ENCODE data around the gene POU2F3. TPM values are rescaled to one million over a fixed set of nuclear protein-coding genes. Genes with fewer than 3 reads are reported as not detected.
A peak's percentile ranks its signal among the peaks of the same experiment; 100 is the strongest.

Gene POU2F3
- total RNA-seq, 1 experiment from 2014 or later: not detected

DNA sequence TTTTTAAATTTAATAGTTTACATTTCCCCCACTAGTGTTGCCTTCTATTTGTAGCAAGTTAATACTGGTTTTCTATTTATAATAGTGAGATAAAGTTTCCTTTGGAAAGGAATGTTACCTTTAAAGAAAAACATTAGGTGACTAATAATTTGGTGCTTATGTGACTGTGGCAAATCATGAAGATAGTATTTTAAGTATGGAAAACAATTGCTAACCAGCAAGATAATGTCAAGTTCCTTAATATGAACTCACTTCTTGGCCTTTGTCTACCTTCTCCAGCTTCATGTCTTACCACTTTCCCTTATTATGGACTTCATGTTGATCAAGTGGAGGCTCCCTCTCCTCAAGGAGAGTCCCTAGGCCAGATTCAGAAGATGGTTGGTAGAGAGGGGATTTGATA, 123.5 kb downstream of the POU2F3 start:
- H3K27me3 ChIP-seq (ENCODE audit: control insufficient read depth, insufficient read depth, low read length): no peaks in the 10 kb centered on the region
- no peak overlapping the region for H3K4me3 ChIP-seq (ENCODE audit: low read depth in 2 of 2, low read length in 2 of 2)
- BruUV-seq (replicated peaks): no TSS peak
- no peak overlapping the region for H3K27ac ChIP-seq (ENCODE audit: low read length)
- in situ Hi-C loops (cut with HindIII; ENCODE audit: low pct_unique_long_range_greater_than_20kb, low sequenced_read_pairs) (no loop called here), intact Hi-C loops (cut with micrococcal nuclease; ENCODE audit: unreplicated experiment) (no loop called here)
- TF ChIP-seq, protein P1, sequence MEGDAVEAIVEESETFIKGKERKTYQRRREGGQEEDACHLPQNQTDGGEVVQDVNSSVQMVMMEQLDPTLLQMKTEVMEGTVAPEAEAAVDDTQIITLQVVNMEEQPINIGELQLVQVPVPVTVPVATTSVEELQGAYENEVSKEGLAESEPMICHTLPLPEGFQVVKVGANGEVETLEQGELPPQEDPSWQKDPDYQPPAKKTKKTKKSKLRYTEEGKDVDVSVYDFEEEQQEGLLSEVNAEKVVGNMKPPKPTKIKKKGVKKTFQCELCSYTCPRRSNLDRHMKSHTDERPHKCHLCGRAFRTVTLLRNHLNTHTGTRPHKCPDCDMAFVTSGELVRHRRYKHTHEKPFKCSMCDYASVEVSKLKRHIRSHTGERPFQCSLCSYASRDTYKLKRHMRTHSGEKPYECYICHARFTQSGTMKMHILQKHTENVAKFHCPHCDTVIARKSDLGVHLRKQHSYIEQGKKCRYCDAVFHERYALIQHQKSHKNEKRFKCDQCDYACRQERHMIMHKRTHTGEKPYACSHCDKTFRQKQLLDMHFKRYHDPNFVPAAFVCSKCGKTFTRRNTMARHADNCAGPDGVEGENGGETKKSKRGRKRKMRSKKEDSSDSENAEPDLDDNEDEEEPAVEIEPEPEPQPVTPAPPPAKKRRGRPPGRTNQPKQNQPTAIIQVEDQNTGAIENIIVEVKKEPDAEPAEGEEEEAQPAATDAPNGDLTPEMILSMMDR (IDR thresholded peaks at IDR 0.05): no peak
- TF ChIP-seq, protein P2, sequence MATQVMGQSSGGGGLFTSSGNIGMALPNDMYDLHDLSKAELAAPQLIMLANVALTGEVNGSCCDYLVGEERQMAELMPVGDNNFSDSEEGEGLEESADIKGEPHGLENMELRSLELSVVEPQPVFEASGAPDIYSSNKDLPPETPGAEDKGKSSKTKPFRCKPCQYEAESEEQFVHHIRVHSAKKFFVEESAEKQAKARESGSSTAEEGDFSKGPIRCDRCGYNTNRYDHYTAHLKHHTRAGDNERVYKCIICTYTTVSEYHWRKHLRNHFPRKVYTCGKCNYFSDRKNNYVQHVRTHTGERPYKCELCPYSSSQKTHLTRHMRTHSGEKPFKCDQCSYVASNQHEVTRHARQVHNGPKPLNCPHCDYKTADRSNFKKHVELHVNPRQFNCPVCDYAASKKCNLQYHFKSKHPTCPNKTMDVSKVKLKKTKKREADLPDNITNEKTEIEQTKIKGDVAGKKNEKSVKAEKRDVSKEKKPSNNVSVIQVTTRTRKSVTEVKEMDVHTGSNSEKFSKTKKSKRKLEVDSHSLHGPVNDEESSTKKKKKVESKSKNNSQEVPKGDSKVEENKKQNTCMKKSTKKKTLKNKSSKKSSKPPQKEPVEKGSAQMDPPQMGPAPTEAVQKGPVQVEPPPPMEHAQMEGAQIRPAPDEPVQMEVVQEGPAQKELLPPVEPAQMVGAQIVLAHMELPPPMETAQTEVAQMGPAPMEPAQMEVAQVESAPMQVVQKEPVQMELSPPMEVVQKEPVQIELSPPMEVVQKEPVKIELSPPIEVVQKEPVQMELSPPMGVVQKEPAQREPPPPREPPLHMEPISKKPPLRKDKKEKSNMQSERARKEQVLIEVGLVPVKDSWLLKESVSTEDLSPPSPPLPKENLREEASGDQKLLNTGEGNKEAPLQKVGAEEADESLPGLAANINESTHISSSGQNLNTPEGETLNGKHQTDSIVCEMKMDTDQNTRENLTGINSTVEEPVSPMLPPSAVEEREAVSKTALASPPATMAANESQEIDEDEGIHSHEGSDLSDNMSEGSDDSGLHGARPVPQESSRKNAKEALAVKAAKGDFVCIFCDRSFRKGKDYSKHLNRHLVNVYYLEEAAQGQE (IDR thresholded peaks at IDR 0.05; ENCODE audit: insufficient read depth in 1 of 2, low read depth in 2 of 2, low read length in 1 of 2): no peak
- TF ChIP-seq SIN3A (IDR thresholded peaks at IDR 0.05; ENCODE audit: borderline replicate concordance, insufficient read depth, low read depth, low read length) (no peak), POLR2AphosphoS5 (IDR thresholded peaks at IDR 0.05; ENCODE audit: low read depth, low read length) (no peak), TCF7L2 (IDR thresholded peaks at IDR 0.05; ENCODE audit: low read depth, low read length) (no peak)
- CTCF ChIA-PET: no interaction called here
- H3K4me1 ChIP-seq (ENCODE audit: control insufficient read depth, insufficient read depth, low read length): no peaks in the 10 kb centered on the region
- no peak for DNase-seq (ENCODE audit: low read depth, low spot score)
- POLR2A ChIA-PET: no interaction called here
- ATAC-seq: no peak
- H3K36me3 ChIP-seq (ENCODE audit: control insufficient read depth, insufficient read depth, low read length): no peaks in the 10 kb centered on the region
- no peaks in the 10 kb centered on the region for H3K9me3 ChIP-seq (ENCODE audit: control insufficient read depth, insufficient read depth, low read depth, low read length)

DNA sequence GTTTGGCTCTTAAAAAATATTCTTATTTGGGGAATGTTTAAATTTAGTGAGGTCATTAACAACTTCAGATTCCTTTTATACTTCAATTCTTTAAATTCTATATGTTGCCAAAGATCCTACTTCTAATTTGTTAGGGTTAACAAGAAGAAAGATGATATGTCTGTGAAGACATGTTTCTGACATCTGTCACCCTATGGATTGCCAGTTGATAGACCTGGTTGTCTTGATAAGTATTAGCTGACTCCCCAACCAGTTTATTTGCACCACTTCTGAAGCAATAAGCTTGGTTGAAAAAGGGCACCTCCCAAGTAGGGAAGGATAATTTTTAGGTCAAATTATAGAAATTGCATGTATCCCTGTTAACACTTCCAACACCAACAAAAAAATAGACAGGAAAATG, 125.6 kb downstream of the POU2F3 start:
- BruUV-seq (replicated peaks): TSS peak; percentile 22
- Histone ChIP-seq H3K9me3 (ENCODE audit: control insufficient read depth, insufficient read depth, low read depth, low read length) (no peaks in the 10 kb centered on the region), H3K27ac (ENCODE audit: low read length) (no peak overlapping the region), H3K4me3 (ENCODE audit: low read depth in 2 of 2, low read length in 2 of 2) (no peak overlapping the region), H3K4me1 (ENCODE audit: control insufficient read depth, insufficient read depth, low read length) (peaks cover 6% of the 10 kb centered on the region; the same call in 1 of the 2 replicates), H3K36me3 (ENCODE audit: control insufficient read depth, insufficient read depth, low read length) (no peaks in the 10 kb centered on the region), H3K27me3 (ENCODE audit: control insufficient read depth, insufficient read depth, low read length) (no peaks in the 10 kb centered on the region)
- TF ChIP-seq POLR2AphosphoS5 (IDR thresholded peaks at IDR 0.05; ENCODE audit: low read depth, low read length) (no peak), SIN3A (IDR thresholded peaks at IDR 0.05; ENCODE audit: borderline replicate concordance, insufficient read depth, low read depth, low read length) (no peak), TCF7L2 (IDR thresholded peaks at IDR 0.05; ENCODE audit: low read depth, low read length) (no peak)
- TF ChIP-seq, protein P1 (IDR thresholded peaks at IDR 0.05): no peak
- TF ChIP-seq, protein P2 (IDR thresholded peaks at IDR 0.05; ENCODE audit: insufficient read depth in 1 of 2, low read depth in 2 of 2, low read length in 1 of 2): no peak
- in situ Hi-C loops (cut with HindIII; ENCODE audit: low pct_unique_long_range_greater_than_20kb, low sequenced_read_pairs) (no loop called here), intact Hi-C loops (cut with micrococcal nuclease; ENCODE audit: unreplicated experiment) (no loop called here)
- POLR2A ChIA-PET: no interaction called here
- CTCF ChIA-PET: interaction anchor here (0.5 kb wide), 1 partner anchor 34 kb away, joined by 7 read pairs; no protein-coding TSS in a partner anchor
- DNase-seq (ENCODE audit: low read depth, low spot score): no peak
- ATAC-seq: no peak
